Left hindlimb (tissue), 1 donor: ENCODE measurements around the gene PIEZO1.

Source experiments
- DNase-seq: peaks from one replicate; pipeline ENCODE4 v3.0.0-alpha.2; 2018

The PIEZO1 gene

DNA sequence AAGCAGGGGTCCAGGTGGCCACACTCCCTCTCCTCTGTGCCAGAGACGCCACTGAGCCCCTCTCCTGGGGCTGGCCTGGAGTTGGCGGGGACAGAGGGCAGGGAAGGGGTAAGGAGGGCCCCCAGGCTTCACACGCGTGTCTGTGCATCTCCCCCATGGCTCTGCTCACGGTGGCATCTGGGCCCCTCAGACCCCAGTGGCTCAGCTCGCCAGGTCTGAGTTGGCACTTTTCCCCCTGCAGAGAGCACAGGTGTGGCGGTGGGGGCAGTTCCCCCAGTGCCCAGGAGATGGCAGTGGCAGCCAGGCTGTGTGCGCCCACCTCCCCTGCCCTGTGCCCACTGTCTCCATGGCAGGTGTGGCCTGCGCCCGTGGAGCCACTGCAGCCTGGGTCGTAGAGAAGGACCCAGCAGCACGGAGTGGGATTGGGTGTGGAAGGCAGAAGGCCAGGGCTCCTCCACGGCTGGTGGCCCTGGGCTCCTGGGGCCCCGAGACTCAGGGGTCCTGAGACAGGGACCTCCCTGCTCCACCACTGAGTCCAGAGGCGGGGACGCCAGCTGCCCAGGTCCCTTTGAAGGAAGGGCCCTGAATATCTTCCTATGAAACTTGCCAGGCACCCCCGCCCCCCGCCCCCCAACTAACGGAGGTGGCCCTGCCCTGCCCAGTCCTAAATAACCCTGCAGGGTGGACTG lies 31.0 kb upstream of the PIEZO1 start:
- peak; percentile 59 for DNase-seq

DNA sequence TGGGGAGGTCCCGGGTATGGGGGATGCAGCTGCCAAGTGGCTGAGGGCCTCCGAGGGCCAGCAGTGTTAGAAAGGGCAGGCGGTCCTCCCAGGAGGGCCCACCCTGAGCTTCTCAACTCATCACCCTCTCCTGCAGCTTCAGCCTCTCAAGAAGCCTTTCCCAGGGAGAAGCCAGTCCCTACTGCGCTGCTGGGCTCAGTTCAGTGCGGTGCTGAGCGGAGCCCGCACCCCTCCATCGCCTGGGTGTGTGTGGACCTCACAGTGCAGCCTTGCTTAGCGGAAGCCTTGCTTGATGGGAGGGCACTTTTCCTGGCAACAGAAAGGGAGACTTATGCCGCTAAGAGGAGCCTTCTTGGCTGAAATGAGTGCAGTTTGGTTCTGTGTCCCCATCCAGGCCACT lies 30.2 kb upstream of the PIEZO1 start:
- peak; percentile 30 for DNase-seq

DNA sequence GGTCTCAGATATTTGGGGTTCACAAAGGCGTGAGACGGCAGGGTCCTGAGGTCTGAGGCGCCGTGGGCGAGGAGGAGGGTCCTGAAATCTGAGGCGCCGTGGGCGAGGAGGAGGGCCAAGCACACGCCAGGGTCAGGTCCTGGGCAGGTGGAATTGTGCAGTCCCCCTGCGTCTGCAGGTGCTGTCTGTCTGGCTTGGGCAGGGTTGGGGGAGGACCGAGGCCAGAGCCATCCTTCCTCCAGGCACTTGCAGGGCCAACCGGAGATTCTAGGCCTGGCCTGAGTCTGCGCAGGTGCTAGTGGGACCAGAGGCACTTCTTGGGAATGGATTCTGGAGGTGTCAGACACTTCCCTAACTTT lies 29.1 kb upstream of the PIEZO1 start:
- DNase-seq, result peak; percentile 20

DNA sequence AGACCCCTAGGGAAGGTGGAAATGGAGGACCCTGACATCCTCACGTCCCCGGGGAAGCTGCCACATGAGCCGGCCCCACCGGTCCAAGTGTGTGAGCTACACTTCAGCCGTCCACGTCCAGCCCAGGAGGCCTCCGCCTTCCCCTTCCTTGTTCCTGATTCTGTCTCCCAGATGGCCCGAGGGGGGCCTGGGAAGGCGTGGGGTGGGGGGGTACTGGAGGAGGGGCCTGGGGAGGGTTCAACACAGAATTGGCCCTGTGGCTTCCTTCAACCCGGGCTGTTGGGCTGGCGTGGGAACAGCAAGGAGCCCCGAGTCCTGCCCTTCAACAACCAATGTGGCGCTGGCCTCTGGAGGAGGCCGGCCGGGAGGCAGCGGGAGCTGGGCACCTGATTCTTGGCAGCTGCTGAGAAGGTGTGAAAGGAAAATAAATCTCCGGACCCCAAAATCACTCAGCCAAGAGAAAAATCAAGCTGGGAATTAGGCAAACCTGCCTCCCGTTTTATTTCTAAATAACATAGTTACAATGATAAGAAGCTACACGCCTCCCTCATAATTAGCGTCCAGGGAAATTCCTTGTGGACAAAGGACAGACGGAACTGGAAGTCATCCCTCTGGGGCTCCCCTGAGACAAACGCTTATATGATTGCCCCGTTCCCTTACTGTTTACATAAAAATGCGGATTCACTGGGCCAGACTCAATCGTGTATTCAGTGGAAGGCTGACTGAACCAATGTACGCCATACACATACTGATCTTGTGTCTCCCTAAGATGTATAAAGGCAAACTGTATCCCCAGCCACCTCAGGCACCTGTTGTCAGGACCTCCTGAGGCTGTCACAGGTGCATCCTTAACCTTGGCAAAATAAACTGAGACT lies 28.5 kb upstream of the PIEZO1 start:
- peak; percentile 39 for DNase-seq

DNA sequence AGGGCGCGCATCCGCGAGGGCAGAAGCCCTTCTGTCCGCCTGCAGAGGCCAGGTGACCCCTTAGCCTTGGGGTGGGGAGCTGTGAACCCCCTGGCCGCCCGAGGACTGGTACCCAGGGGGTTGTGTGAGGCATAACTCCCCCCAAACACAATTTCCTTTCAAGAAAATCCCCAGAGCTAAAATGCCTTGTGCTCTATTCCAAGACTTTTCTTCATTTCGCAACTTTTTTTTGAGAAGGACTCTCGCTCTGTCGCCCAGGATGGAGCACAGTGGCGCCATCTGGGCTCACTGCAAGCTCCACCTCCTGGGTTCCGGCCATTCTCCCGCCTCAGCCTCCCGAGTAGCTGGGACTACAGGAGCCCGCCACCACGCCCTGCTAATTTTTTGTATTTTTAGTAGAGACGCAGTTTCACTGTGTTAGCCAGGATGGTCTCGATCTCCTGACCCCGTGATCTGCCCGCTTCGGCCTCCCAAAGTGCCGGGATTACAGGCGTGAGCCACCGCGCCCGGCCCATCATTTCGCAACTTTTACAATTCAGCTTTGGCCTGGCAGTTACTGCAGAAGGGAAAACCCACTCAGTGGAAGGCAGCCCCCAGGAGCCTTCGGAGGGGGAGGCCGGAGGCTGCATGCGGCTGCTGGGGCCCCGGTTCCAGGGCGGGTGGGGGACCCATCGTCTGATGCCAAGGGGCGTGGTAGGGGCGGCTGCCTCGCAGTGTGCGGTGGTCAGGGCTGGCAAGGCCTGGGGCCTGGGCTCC lies 27.7 kb upstream of the PIEZO1 start:
- peak; percentile 52 for DNase-seq

DNA sequence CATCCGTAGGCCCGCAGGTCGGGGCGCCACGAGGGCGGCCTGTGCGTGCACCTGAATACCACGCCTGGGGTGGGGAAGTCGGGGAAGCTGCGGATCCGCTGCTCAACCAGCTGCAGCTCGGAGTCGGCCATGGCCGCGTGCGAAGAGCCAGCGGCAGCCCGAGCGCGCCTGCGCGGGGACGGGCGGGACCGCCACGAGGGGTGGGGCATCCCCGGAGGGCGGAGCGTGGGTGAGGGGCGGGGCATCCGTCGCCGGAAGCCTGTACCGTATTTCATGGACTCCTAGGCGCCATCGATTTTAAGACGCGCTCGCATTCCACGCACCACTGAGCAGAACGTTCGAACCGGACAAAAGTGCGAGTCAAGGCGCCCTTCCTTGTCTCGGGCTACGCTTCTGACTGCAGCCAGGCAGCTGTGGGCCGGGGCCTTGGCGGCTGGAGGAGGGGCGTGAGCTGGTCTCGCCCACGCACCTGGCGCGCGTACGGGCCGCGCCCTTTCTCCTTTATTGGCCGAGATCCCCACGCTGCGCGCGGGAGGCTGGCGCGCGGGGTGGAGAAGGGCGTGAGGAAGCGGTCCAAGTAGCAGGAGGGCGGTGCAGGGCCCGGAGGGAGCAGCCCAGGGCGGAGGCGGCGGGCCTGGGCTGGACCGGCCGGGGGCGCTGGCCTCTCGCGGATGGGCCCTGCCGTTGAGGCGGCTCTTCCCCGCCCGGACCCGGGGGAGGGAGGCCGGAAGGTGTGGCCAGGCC lies 26.9 kb upstream of the PIEZO1 start, which contains the start of gene APRT:
Gene APRT, minus strand, starts transcription at position 160 of the 744 bp plus-strand sequence. Its CDS starts 29 bp downstream, at position 131.
- peak; percentile 98 for DNase-seq

DNA sequence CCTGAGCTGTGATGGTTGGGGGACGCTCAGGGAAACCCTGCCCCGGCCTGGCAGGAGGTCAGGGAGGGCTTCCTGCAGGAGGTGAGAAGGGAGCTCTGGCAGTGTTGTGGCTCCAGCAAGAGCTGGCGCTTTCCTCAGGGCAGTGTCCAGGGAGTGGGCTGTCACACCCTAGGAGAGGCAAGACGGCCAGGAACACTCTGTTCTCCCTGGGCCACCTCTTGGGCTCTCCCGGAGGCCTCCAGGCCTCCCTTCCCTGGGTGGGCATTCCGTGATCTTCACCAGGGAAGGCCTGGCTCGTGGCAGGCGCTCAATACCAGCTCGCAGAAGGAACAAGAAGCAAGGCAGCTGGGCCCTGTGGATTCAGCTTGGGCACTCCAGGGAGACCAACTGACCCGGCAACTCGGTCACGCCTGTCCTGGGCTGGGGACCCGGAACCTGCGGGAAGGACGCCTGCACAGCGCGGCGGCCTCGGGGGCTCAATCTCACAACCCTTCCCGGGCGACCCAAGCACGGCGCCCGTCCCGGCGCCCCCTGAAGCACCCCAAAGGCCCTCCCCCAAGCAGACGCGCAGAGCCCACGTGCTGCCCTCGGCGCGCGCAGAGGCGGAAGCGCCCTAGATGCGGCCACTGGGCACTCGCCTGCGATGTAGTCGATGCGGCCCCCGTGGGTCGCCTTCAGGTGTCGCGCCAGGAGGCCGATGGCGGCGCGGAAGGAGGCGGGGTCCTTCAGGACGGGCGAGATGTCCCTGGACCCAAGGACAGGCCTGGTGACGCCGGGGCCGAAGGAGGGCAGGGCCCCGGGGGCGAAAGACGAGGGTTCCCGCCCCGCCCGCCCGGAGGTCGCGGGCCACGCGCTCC lies 26.1 kb upstream of the PIEZO1 start:
- DNase-seq, result peak; percentile 89

DNA sequence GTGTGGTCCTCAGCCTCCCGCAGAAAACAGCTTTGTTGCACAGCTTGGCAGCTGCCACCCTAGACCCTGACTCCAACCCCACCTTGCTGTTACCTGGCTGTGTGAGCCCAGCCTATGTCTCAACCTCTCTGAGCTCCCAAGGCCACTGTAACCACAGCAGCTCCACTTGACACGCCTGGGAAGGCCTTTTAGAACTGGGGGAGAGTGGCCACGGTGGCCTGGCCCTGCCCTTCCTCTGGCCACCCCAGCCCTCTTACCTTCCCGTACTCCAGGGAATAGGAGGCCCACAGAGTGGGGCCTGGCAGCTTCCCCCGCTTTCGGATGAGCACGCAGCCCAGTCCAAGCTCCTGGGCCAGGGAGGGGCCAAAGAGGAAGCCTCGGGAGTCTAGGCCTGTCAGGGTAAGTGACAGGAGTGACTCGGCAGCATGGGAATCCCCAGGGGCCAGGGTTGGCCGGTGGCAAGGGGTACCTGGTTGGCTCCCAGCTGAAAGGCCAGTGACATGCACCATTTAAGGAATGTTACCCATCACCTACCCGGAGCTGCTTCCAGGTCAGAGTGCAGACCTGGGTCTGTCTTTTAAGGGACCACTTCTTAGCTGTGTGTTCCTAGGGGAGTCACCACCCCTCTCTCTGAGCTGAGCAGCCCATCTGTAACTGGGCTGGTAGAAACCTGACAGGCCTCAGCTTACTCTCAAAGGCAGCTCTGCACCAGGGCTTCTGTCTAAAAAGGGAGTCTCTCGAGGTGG lies 25.3 kb upstream of the PIEZO1 start:
- no peak for DNase-seq

DNA sequence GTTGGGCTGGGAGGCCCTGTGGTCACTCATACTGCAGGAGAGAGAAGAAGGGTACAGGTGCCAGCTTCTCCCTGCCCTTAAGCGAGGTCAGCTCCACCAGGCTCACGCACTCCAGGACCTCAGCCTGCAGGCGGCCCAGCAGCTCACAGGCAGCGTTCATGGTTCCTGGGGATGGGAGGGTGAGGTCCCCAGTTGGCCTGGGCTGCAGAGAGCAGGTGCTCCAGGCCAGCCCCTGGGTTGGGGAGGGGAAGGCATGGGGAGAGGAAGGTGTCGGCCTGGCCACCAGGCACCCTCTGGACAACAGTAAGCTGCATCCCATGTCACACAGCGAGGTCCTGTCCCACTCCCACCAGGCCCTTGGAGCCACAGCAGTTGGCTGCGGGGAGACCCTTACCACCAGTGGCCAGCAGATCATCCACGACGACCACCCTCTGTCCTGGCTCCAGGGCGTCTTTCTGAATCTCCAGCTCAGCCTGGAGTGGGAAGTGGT lies 24.7 kb upstream of the PIEZO1 start:
- no peak for DNase-seq

DNA sequence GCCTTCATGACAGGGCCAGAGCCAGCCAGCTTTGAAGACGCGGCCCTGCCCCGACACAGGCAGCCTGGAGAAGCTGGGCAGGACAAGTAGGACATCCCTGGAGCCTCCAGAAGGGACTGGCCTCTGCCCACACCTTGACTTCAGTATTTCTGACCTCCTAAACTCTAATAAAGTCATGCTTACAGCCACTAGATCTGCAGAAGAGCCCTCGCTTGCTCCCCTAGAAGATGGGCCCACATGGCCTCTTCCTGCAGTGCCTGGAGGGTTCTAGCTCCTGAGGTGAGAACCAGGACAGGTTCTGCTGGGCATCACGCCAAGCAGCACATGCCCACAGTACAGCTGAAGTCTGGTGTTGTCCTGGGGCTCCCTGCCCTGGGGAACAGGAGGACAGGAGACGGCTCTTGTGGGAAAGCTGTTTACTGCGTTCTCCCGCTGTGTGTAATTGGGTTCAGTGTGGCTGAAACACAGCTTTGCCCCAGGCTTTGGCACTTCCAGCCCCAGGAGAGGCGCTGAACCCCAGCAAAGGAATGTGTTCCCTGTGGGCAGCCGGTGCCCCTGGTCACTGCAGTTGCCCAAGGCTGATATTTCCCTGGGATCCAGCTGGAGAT lies 24.2 kb upstream of the PIEZO1 start:
- DNase-seq, result no peak

DNA sequence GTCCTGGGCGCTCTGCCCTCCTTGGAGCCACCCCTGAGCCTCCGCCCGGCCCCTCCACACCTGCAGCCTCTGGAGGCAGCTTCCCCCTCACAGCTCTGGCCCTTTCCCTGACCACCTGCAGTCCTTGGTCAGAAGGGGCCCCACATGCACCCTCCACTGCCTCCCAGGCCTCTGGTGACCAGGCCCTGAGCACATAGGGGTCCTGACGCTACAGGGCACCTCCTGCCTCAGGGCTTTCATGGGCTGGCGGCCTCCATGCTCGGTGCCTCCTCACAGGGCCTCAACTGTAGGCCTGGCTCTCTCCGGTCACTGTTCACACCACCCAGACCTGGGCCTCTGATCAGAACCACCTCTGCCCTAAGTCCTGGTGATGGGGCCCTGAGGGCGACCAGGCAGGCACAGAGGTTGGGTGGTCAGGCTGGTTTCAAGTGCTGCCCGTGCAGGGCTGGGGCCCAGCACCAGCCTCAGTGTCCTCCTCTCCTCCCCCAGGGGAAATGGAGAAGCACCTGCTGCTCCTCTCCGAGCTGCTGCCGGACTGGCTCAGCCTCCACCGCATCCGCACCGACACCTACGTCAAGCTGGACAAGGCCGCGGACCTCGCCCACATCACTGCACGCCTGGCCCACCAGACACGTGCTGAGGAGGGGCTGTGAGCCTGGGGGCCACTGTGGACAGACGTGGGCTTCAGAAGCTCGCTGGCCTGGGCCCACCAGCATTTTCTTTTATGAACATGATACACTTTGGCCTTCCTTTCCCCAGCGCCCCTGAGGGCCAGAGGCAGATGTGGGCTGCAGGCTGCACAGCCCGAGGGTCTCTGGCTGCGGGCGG lies 22.8 kb upstream of the PIEZO1 start:
- no peak for DNase-seq

DNA sequence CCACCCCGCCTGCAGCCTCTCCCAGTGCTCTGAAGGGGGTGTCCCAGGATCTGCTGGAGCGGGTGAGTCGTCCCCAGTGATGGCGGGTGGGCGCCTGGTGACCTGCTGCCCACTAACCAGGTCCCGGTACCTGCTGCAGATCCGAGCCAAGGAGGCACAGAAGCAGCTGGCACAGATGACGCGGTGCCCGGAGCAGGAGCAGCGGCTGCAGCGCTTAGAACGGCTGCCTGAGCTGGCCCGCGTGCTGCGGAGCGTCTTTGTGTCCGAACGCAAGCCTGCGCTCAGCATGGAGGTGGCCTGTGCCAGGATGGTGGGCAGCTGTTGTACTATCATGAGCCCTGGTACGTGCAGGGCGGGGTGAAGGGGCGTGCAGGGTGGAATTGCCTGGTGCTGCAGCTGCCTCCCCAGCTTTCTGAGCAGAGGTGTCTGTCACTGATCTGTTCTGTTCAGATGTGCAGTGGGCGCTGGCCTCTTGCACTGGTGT lies 22.2 kb upstream of the PIEZO1 start:
- DNase-seq, result no peak

DNA sequence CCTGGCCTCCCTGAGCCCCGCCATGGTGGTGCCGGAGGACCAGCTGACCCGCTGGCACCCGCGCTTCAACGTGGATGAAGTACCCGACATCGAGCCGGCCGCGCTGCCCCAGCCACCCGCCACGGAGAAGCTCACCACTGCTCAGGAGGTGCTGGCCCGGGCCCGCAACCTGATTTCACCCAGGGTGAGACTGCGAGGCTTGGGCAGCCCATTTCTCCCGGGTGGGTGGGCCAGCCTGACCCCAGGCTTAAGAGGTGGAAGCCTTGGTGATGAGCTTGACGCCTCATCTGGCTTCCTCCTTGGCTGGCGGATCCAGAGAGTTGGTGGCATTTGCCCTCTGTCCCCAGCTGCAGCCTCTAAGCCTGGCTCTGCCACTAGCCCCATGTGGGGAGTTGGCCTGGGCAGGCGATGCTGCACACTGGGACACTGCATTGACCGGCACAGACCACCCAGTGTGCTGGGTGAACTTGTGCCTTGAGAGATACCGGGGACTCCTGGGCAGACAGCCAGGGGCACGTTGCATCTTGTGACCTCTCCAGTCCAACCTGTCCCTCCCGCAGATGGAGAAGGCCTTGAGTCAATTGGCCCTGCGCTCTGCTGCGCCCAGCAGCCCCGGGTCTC lies 21.6 kb upstream of the PIEZO1 start:
- DNase-seq, result no peak

DNA sequence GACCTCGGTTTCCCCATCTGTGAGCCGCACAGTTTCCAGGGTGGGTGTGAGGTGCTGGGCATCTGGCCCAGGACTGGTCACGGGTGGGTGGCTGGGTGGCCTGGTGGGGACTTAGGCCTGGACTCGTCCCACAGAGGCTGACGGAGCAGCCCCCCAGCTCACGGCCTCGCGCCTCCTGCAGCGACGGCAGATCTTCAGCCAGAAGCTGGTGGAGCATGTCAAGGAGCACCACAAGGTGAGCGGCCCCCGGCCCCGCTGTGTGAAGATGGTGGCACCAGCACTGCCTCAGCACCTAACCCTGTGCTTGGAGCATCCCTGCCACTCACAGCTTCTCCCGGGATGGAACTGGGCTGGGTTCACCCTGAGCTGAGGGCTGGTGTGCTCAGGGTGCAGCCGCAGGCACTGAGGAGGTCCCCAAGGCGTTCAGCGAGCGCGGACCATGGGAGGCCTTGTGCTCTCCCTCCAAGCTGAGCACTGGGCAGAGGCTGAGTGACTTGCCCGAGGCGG lies 20.9 kb upstream of the PIEZO1 start:
- DNase-seq, result no peak

DNA sequence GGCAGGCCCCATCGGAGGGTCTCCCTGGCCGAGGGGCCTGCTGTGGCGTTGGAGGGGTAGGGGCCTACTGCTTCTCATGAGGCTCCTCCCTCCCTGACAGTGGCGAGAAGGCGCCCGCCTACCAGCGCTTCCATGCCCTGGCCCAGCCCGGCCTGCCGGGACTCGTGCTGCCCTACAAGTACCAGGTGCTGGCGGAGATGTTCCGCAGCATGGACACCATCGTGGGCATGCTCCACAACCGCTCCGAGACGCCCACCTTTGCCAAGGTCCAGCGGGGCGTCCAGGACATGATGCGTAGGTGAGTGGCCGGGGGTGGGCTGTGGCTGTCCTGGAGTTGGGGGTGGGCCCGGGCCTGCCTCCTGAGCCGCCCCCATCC lies 20.3 kb upstream of the PIEZO1 start:
- DNase-seq, result no peak

DNA sequence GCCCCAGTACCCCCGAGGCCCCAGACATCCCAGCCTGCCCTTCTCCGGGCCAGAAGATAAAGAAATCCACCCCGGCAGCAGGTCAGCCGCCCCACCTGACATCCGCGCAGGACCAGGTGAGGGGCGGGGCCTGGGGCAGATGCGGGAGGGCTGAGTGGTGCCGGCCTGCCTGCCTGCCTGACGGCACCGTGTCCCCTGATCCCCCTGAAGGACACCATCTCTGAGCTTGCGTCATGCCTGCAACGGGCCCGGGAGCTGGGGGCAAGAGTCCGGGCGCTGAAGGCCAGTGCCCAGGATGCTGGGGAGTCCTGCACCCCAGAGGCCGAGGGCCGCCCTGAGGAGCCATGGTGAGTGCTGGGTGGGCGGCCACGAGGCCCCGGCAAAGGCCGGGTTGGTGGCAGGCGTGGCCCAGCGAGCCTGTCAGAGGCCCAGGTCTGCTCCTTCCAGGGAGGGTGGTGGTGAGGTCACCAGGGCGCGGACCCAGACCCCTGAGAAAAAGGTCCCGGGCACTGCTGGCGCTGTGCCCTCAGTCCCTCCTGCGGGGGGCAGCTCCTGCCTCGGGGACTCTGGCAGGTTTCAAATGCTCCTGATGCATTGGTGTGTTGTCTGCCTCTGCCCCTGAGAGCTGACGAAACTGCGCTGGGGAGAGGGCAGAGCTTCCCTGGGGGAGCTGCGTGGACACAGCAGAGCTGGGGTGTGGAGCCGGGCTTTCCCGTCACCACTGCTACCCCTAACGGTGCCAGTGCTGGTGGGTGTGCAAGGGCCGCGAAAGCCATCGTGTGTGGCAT lies 19.7 kb upstream of the PIEZO1 start:
- DNase-seq, result peak; percentile 39

DNA sequence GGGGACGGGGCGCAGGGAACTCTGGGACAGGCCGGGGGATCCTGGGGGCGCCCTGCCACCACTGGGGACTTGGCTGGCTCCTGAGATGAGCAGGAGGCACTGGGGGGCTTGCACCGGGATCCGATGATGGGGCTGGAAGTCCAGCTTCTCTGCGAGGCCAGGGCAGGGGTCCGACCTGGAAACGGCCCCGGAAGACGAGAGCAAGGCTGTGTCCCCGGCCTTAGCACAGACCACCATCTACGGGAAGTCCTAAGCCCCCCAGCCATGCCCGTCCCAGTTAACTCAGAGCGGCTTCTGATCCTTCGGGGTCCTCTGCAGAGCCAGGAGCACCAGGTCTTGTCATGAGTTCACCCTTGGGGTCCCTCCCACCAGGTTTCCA lies 19.1 kb upstream of the PIEZO1 start:
- DNase-seq, result peak; percentile 34
